Rectal smooth muscle tissue (tissue), 1 donor: ENCODE measurements around the gene LYG2.
"Not testable (repeated sequence)": the region's sequence is repeated elsewhere in the genome, so short reads cannot be mapped to it uniquely, and the experiment has no call there.

ENCODE experiments used
- H3K27ac ChIP-seq: one replicate; pipeline ENCODE4 v1.7.0; 2013; ENCODE audit warnings: low read depth, low read length, inconsistent platforms
- H3K27me3 ChIP-seq: one replicate; pipeline ENCODE4 v1.7.0; 2013; ENCODE audit warnings: low read length; ENCODE audit not compliant: control insufficient read depth, insufficient read depth
- H3K36me3 ChIP-seq: one replicate; pipeline ENCODE4 v1.7.0; 2013; ENCODE audit warnings: low read length; ENCODE audit not compliant: control insufficient read depth, insufficient read depth
- H3K4me1 ChIP-seq: one replicate; pipeline ENCODE4 v1.7.0; 2013; ENCODE audit warnings: low read length; ENCODE audit not compliant: control insufficient read depth, insufficient read depth
- H3K4me3 ChIP-seq: one replicate; pipeline ENCODE4 v1.7.0; 2013; ENCODE audit warnings: low read length
- H3K9ac ChIP-seq: one replicate; pipeline ENCODE4 v1.7.0; 2013; ENCODE audit warnings: low read length

LYG2 gene

GRCh38 chr2:99256677-99257076 lies 1.2 kb upstream of the LYG2 start:
- Histone ChIP-seq H3K27me3 (no peaks in the 10 kb centered on the region), H3K4me1 (no peaks in the 10 kb centered on the region), H3K9ac (no peak overlapping the region), H3K27ac (no peak overlapping the region), H3K4me3 (no peak overlapping the region), H3K36me3 (no peaks in the 10 kb centered on the region)

GRCh38 chr2:99249951-99250350 lies 5.5 kb downstream of the LYG2 start:
- Histone ChIP-seq H3K27me3 (no peaks in the 10 kb centered on the region), H3K36me3 (no peaks in the 10 kb centered on the region), H3K4me3 (no peak overlapping the region), H3K27ac (no peak overlapping the region), H3K9ac (no peak overlapping the region), H3K4me1 (no peaks in the 10 kb centered on the region)

- Histone ChIP-seq H3K9ac (no peak overlapping the region), H3K4me3 (no peak overlapping the region), H3K4me1 (no peaks in the 10 kb centered on the region), H3K27me3 (no peaks in the 10 kb centered on the region), H3K36me3 (no peaks in the 10 kb centered on the region), H3K27ac (no peak overlapping the region)
Observed at GRCh38 chr2:99242151-99242550, 13.3 kb downstream of the LYG2 start.

GRCh38 chr2:99240431-99240830 lies 15.0 kb downstream of the LYG2 start:
- no peaks in the 10 kb centered on the region for H3K27me3 ChIP-seq
- no peaks in the 10 kb centered on the region for H3K4me1 ChIP-seq
- no peak overlapping the region for H3K4me3 ChIP-seq
- no peak overlapping the region for H3K9ac ChIP-seq
- no peak overlapping the region for H3K27ac ChIP-seq
- H3K36me3 ChIP-seq, result no peaks in the 10 kb centered on the region

- Histone ChIP-seq H3K27me3 (no peaks in the 10 kb centered on the region), H3K9ac (no peak overlapping the region), H3K4me3 (no peak overlapping the region), H3K4me1 (no peaks in the 10 kb centered on the region), H3K36me3 (no peaks in the 10 kb centered on the region), H3K27ac (no peak overlapping the region)
Observed at GRCh38 chr2:99238599-99238998, 16.9 kb downstream of the LYG2 start.

- H3K4me1 ChIP-seq, H3K36me3 ChIP-seq, H3K27ac ChIP-seq, H3K4me3 ChIP-seq, H3K9ac ChIP-seq, H3K27me3 ChIP-seq: not testable (repeated sequence)
Observed at GRCh38 chr2:99233177-99233576, 22.3 kb downstream of the LYG2 start.

- Histone ChIP-seq H3K4me3 (no peak overlapping the region), H3K9ac (no peak overlapping the region), H3K4me1 (no peaks in the 10 kb centered on the region), H3K27me3 (no peaks in the 10 kb centered on the region), H3K27ac (no peak overlapping the region), H3K36me3 (no peaks in the 10 kb centered on the region)
Observed at GRCh38 chr2:99217929-99218501, 37.5 kb downstream of the LYG2 start.

- H3K36me3 ChIP-seq, result no peaks in the 10 kb centered on the region
- H3K4me3 ChIP-seq, result no peak overlapping the region
- no peak overlapping the region for H3K9ac ChIP-seq
- H3K27ac ChIP-seq, result no peak overlapping the region
- H3K27me3 ChIP-seq, result no peaks in the 10 kb centered on the region
- H3K4me1 ChIP-seq, result no peaks in the 10 kb centered on the region
Observed at GRCh38 chr2:99216096-99216495, 39.4 kb downstream of the LYG2 start.

GRCh38 chr2:99205491-99205890 lies 50.0 kb downstream of the LYG2 start:
- no peak overlapping the region for H3K27ac ChIP-seq
- H3K4me1 ChIP-seq, result no peaks in the 10 kb centered on the region
- H3K9ac ChIP-seq, result no peak overlapping the region
- no peaks in the 10 kb centered on the region for H3K27me3 ChIP-seq
- H3K36me3 ChIP-seq, result no peaks in the 10 kb centered on the region
- H3K4me3 ChIP-seq, result no peak overlapping the region

GRCh38 chr2:99201959-99202678 lies 53.3 kb downstream of the LYG2 start:
- H3K27me3 ChIP-seq, result no peaks in the 10 kb centered on the region
- no peak overlapping the region for H3K9ac ChIP-seq
- peaks cover 3% of the 10 kb centered on the region for H3K36me3 ChIP-seq
- H3K4me1 ChIP-seq, result no peaks in the 10 kb centered on the region
- no peak overlapping the region for H3K4me3 ChIP-seq
- H3K27ac ChIP-seq, result no peak overlapping the region

GRCh38 chr2:99200076-99200800 lies 55.2 kb downstream of the LYG2 start:
- Histone ChIP-seq H3K4me1 (no peaks in the 10 kb centered on the region), H3K9ac (no peak overlapping the region), H3K4me3 (no peak overlapping the region), H3K36me3 (peaks cover 6% of the 10 kb centered on the region), H3K27ac (no peak overlapping the region), H3K27me3 (no peaks in the 10 kb centered on the region)

- no peak overlapping the region for H3K27ac ChIP-seq
- no peaks in the 10 kb centered on the region for H3K27me3 ChIP-seq
- no peak overlapping the region for H3K4me3 ChIP-seq
- no peaks in the 10 kb centered on the region for H3K4me1 ChIP-seq
- peaks cover 6% of the 10 kb centered on the region for H3K36me3 ChIP-seq
- no peak overlapping the region for H3K9ac ChIP-seq
Observed at GRCh38 chr2:99198103-99198841, 57.2 kb downstream of the LYG2 start.
